Osteoblast (primary cell): ENCODE measurements around the gene RDM1. TPM values are rescaled to one million over a fixed set of nuclear protein-coding genes. Genes with fewer than 3 reads are reported as not detected.

Source experiments
- DNase-seq: peaks from one replicate; pipeline ENCODE4 v3.0.0; 2011; ENCODE audit warnings: low spot score, mixed read lengths; ENCODE audit not compliant: insufficient read length; ENCODE audit errors: missing footprints
- H2AFZ ChIP-seq: 2 replicates; pipeline ENCODE4 v1.6.0; 2011; ENCODE audit warnings: mild to moderate bottlenecking, low read length
- H3K27ac ChIP-seq: 2 replicates; pipeline ENCODE4 v1.5.1; 2011; ENCODE audit warnings: mild to moderate bottlenecking, low read depth, low read length, moderate library complexity
- H3K27me3 ChIP-seq: 2 replicates; pipeline ENCODE4 v1.6.0; 2012; ENCODE audit warnings: mild to moderate bottlenecking, control low read depth, inconsistent platforms, low read length, moderate library complexity; ENCODE audit not compliant: insufficient read depth
- H3K36me3 ChIP-seq: 2 replicates; pipeline ENCODE4 v1.5.1; 2011; ENCODE audit warnings: mild to moderate bottlenecking, low read length, control low read depth, moderate library complexity; ENCODE audit not compliant: insufficient read depth
- H3K4me1 ChIP-seq: 2 replicates; pipeline ENCODE4 v1.5.1; 2011; ENCODE audit warnings: mild to moderate bottlenecking, low read length, control low read depth, moderate library complexity; ENCODE audit not compliant: insufficient read depth
- H3K4me2 ChIP-seq: 2 replicates; pipeline ENCODE4 v1.6.0; 2011; ENCODE audit warnings: mild to moderate bottlenecking, low read length; ENCODE audit not compliant: insufficient read depth
- H3K4me3 ChIP-seq: fragments of 200-600 bp; sonication (generic); 3 replicates; pipeline ENCODE4 v1.5.1; 2012; ENCODE audit warnings: mild to moderate bottlenecking, low read length, inconsistent platforms; ENCODE audit not compliant: insufficient read depth
- H3K79me2 ChIP-seq: 2 replicates; pipeline ENCODE4 v1.6.0; 2012; ENCODE audit warnings: mild to moderate bottlenecking, low read length, control low read depth, inconsistent platforms; ENCODE audit not compliant: insufficient read depth
- H3K9me3 ChIP-seq: 2 replicates; pipeline ENCODE4 v1.5.1; 2011; ENCODE audit warnings: low read depth, low read length, control low read depth
- H4K20me1 ChIP-seq: 2 replicates; pipeline ENCODE4 v1.6.0; 2012; ENCODE audit warnings: mild to moderate bottlenecking, low read length, control low read depth; ENCODE audit not compliant: insufficient read depth
- total RNA-seq: library from RNA; depleted of rRNA; stranded (reverse); fragments of >200 nt; gene quantifications from 2 replicates; pipeline ENCODE4 v1.2.3, GENCODE V29; 2012
- TF ChIP-seq, protein P1 (sequence below): IDR thresholded peaks from 2 replicates; pipeline ENCODE4 v1.5.1; 2011; ENCODE audit warnings: mild to moderate bottlenecking, low read depth, low read length, moderate library complexity; ENCODE audit errors: extremely low read depth

RDM1 gene
- total RNA-seq, 1 donor: 0.36 TPM

- Histone ChIP-seq H3K27ac (peak overlapping the region; percentile 1), H3K4me2 (peak overlapping the region; percentile 28), H2AFZ (peak overlapping the region; percentile 74), H3K36me3 (no peaks in the 10 kb centered on the region), H3K4me1 (peaks cover 19% of the 10 kb centered on the region), H4K20me1 (no peaks in the 10 kb centered on the region), H3K27me3 (no peaks in the 10 kb centered on the region), H3K79me2 (no peaks in the 10 kb centered on the region), H3K9me3 (no peaks in the 10 kb centered on the region), H3K4me3 (no peak overlapping the region)
- TF ChIP-seq, protein P1, sequence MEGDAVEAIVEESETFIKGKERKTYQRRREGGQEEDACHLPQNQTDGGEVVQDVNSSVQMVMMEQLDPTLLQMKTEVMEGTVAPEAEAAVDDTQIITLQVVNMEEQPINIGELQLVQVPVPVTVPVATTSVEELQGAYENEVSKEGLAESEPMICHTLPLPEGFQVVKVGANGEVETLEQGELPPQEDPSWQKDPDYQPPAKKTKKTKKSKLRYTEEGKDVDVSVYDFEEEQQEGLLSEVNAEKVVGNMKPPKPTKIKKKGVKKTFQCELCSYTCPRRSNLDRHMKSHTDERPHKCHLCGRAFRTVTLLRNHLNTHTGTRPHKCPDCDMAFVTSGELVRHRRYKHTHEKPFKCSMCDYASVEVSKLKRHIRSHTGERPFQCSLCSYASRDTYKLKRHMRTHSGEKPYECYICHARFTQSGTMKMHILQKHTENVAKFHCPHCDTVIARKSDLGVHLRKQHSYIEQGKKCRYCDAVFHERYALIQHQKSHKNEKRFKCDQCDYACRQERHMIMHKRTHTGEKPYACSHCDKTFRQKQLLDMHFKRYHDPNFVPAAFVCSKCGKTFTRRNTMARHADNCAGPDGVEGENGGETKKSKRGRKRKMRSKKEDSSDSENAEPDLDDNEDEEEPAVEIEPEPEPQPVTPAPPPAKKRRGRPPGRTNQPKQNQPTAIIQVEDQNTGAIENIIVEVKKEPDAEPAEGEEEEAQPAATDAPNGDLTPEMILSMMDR: no peak
- DNase-seq: peak; percentile 84
These were observed 40.5 kb downstream of the RDM1 start for GRCh38 chr17:35889818-35890773.

- H3K4me3 ChIP-seq: no peak overlapping the region
- no peaks in the 10 kb centered on the region for H3K27me3 ChIP-seq
- no peak for DNase-seq
- no peaks in the 10 kb centered on the region for H3K36me3 ChIP-seq
- H4K20me1 ChIP-seq: no peaks in the 10 kb centered on the region
- TF ChIP-seq, protein P1: no peak
- no peak overlapping the region for H3K27ac ChIP-seq
- no peaks in the 10 kb centered on the region for H3K79me2 ChIP-seq
- H2AFZ ChIP-seq: no peak overlapping the region
- H3K4me2 ChIP-seq: no peak overlapping the region
- H3K9me3 ChIP-seq: no peaks in the 10 kb centered on the region
- peaks cover 17% of the 10 kb centered on the region for H3K4me1 ChIP-seq
These were observed 41.3 kb downstream of the RDM1 start for GRCh38 chr17:35889241-35889640.

DNA sequence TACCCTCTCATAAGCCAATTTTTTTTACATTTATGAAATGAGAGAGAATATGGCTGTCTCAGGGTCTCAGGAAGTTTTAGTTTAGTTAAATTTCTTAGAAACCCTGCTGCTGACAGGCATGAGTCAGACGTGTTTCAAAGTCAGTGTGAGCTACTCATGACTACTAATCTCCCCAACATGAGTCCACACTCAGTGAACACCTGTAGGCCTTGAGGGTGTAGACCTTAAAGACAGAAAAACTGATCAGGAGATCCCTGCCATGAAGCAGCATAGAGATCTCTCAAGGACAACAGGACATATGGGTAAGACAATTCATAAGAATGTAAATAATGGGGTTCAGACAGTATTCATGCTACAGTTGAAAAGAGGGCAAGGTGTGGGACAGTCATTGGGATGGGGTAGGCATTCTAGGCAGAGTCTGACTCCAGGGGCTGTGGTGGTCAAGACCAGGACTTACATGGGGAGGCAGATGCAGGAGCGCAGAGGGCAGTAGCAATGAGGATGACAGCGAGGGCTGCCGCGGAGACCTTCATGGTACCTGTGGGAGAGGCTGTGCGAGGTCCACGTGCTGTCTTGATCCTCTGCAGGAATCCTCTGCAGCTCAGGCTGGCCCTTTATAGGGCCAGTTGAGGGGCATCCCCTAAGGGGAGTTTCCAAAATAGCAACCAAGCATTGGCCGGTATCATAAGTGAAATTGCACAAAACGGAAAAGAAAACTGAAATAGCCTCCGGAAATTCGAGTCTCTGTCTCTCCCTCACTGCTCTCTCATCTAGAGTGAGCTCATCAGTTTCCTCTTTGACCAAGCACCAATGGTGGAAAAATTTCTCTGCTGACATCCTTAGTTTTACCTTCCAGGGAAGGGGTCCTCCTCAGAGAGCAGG lies 50.6 kb downstream of the RDM1 start, which contains the start of gene CCL5:
Gene CCL5, minus strand, starts transcription at position 588 of the 882 bp plus-strand sequence.
- no peak within 1 kb of the TSS for H3K4me2 ChIP-seq
- H3K4me1 ChIP-seq: no peaks in the 10 kb centered on the region
- H3K36me3 ChIP-seq: no peaks in the 10 kb centered on the region
- no peaks in the 10 kb centered on the region for H3K79me2 ChIP-seq
- H3K4me3 ChIP-seq: no peak within 1 kb of the TSS
- no peak within 1 kb of the TSS for H2AFZ ChIP-seq
- no peak within 1 kb of the TSS for H3K27ac ChIP-seq
- H4K20me1 ChIP-seq: no peaks in the 10 kb centered on the region
- DNase-seq: no peak
- TF ChIP-seq, protein P1: no peak
- H3K27me3 ChIP-seq: no peaks in the 10 kb centered on the region
- no peaks in the 10 kb centered on the region for H3K9me3 ChIP-seq
